Hematopoietic multipotent progenitor cell treated with erythropoietin and hydrocortisone succinate and interleukin-3 and kit ligand, for 15 days (in vitro differentiated cells): ENCODE results near the gene ZNF444.
"Not testable (repeated sequence)": the region's sequence is repeated elsewhere in the genome, so short reads cannot be mapped to it uniquely, and the experiment has no call there.

Experiments used
- DNase-seq: peaks from one replicate; pipeline ENCODE4 v3.0.0-alpha.2; 2015; ENCODE audit warnings: low spot score

Gene ZNF444

DNA sequence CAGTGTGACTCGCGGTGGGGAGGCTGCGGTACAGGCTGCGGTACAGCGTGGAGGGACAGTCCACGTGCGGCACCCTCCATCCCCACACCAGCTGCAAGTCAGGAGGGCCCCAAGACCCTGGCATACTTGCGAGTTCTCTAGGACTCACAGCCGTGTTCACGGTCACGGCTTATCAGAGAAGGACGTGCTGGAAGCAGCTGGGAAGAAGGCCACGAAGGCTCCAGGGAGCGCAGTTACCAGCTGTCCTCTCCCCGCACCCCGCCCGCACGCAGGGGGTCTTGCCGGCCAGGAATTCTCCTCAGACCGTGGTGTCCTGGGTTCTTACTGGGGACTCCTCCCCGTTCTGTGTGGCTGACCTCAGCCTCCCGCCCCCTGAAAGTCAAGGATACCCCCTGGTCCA is 6.2 kb downstream of the ZNF444 start:
- DNase-seq, result no peak

DNA sequence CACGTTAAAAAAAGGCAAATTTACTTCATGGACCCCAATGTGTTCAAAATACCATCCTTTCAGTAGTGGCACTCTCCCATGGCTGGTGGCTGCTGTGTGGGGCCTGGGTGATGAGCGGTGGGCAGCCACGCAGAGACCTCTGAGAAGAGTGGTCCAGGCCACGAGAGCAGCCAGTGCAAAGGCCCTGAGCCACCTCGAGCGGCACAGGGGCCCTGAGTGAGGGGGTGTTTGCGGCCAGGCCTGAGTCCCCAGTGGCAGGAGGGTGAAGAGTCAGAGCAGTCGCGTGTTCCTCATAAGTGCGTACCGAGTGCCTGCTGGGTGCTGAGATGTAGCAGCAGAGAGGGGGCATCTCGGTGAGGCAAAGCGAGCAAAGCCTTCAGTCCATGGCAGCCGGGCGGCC is 7.0 kb downstream of the ZNF444 start:
- DNase-seq, result no peak

DNA sequence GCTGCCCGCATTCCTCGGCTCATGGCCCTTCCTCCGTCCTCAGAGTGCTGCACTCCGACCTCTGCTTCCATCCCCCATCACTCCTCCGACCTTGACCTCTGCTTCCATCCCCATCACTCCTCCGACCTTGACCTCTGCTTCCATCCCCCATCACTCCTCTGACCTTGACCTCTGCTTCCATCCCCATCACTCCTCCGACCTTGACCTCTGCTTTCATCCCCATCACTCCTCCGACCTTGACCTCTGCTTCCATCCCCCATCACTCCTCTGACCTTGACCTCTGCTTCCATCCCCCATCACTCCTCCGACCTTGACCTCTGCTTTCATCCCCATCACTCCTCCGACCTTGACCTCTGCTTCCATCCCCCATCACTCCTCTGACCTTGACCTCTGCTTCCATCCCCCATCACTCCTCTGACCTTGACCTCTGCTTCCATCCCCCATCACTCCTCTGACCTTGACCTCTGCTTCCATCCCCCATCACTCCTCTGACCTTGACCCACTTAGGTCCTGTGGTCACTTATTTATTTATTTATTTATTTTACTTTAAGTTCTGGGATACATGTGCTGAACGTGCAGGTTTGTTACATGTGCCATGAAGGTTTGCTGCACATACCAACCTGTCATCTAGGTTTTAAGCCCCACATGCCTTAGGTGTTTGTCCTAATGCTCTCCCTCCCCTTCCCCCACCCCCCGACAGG is 8.0 kb downstream of the ZNF444 start:
- DNase-seq, result not testable (repeated sequence)

DNA sequence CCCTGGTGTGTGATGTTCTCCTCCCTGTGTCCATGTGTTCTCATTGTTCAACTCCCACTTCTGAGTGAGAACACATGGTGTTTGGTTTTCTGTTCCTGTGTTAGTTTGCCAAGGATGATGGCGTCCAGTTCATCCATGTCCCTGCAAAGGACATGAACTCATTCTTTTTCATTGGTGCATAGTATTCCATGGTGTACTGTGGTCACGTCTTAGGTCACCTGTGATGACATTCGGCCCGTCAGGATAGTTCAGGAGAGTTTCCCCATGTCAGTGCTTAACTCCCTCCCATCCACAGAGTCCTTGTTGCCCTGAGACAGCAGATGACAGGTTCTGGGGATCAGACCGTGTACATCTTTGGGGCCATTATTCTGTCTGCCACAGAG is 8.6 kb downstream of the ZNF444 start:
- DNase-seq, result no peak

DNA sequence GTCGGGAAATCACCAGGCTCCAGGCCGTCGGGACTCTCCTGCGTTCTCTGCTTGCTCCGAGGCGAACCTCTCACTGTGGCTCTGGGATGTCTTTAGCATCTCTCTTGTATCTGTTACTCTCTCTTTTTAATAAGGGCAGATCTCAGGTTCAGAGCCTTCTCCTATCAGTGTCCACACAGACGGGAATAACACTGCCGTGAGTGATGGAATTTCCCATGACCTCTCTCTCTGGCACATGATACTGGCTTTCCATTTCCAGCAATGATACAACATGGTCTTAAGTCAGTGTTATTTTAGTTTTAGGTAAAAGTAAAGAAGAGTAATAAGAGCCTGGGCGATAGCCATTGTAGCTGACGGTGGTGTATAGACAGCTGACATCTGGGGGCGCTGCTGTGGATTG is 9.3 kb downstream of the ZNF444 start:
- DNase-seq, result no peak

DNA sequence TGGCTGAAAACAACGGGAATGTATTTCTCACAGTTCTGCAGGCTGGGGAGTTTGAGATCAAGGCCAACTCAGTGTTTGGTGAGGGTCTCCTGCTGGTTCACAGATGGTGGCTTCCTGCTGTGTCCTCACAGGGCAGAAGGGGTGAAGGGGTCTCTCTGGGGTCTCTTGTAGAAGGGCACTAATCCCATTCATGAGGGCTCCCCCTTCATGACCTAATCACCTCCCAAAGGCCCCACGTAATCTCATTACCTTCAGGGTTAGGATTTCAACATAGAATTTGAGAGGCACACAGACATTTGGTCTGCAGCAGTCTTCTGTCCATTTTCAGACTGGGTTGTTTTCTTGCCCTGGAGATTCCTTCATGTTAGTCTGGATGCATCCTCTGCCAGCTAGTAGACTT is 11.6 kb downstream of the ZNF444 start:
- DNase-seq, result no peak

DNA sequence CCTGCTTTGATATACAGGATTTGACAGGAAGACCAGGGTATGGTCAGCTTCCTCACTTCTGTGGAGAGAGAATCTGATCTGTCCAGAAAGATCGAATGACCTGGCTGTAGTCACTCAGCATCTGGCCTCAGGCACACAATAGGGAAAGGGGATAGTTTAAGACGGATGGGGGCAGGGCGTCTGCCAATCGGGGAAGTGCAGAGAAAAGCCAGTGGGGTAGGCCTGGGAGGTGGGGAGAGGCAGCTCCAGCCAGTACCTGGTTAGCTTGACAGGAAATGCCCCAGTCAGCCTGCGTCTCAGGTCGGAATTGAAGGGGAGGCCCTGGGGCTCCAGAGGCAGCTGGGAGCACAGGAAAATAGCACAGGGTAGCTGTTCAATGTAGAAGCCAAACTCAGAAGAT is 12.4 kb downstream of the ZNF444 start:
- no peak for DNase-seq

DNA sequence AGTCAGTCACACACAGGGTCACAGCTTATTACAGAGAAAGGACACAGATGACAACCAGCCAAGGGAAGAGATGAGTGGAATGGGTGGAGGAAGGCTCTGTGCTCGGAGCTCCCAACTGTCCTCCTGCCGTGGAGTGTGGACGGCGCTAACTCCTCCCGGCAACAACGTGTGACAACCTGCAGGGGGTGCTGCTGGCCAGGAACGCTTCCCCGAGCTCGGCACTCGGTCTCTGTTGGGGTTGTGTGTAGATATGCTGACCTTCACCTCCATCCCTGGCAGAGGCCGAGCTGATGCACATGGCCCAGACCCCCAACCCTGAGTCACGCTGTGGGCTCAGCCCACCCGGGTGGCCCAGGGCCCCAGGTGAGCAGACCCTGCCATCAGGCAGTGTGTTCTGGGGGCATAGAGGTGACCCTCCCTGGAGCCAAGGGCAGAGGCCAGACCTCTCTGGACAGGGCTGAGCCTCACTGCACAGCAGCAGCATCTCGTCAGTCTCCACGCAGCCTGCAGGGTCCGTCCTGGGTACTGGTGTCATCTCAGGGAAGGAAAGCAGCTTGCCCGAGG is 14.1 kb downstream of the ZNF444 start:
- no peak for DNase-seq

DNA sequence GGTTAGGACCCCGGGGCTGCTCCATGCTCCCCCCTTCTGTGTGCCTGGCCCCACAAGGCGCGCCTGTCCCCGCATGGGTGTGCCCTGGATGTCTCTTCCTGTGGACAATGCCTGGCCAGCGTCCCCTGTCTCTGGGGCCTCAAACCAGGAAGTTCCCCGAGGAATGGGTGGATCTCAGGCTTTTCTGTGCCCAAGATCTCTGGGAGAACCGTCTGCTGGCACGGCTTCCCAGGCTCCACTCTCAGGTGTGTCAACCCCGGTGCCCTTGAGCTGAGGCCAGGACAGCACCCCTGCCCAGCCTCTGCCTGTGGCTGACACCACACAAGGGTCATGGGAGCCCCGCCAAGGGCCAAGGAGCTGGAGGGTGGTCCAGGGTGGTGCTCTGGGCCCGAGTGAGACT is 15.7 kb downstream of the ZNF444 start:
- DNase-seq, result no peak

DNA sequence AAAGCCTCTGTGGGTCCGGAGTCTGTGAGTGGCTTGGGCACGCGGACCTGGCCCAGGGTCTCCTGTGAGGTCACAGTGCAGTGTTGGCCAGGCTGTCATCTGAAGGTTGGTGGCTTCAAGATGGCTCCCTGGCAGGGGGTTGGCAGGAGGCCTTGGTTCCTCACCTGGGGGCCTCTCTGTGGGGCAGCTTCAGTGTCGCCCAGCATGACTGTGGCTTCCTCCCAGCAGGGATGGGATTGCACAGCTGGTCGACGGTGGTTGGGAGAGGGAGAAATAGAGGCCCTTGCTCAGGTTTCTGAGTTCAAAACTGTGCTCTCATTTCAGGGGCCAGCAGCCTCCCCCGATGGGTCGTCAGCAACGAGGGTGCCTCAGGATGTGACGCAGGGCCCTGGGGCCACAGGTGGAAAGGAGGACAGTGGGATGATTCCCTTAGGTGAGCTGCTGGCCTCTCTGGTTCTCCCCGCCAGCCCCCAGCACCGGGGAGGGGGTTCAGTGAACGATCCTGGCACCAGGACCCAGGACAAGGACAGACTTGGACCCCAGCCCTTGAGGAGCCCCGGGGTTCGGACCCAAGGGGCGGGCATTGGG is 17.2 kb downstream of the ZNF444 start:
- DNase-seq, result no peak

DNA sequence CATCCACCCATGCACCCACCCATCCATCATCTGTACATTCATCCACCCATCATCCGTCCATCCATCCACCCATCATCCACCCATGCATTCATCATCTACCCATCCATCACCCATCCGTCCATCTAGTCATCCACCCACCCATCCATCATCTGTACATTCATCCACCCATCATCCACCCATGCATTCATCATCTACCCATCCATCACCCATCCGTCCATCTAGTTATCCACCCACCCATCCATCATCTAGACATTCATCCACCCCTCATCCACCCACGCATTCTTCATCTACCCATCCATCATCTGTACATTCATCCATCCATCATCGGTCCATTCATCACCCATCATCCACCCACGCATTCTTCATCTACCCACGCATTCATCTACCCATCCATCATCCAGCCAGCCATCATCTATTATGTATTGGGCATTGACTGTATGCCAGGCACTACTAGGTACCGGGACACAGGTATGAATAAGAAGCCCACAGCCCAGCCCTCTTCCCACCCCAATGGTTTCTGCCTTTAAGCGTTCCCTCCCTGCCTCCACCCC is 18.0 kb downstream of the ZNF444 start:
- no peak for DNase-seq

DNA sequence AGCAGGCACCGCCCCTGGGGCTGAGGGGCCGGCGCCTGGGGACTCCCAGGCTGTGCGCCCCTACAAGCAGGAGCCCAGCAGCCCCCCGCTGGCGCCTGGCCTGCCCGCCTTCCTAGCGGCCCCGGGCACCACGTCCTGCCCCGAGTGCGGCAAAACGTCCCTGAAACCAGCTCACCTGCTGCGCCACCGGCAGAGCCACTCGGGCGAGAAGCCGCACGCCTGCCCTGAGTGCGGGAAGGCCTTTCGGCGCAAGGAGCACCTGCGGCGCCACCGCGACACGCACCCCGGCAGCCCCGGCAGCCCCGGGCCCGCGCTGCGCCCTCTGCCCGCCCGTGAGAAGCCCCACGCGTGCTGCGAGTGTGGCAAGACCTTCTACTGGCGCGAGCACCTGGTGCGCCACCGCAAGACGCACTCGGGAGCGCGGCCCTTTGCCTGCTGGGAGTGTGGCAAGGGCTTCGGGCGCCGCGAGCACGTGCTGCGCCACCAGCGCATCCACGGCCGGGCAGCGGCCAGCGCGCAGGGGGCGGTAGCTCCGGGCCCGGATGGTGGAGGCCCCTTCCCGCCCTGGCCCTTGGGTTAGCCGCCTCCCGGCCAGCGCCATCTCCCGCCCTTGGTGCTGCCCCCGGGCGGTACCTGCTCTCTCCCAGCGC is 18.7 kb downstream of the ZNF444 start:
- DNase-seq, result no peak

DNA sequence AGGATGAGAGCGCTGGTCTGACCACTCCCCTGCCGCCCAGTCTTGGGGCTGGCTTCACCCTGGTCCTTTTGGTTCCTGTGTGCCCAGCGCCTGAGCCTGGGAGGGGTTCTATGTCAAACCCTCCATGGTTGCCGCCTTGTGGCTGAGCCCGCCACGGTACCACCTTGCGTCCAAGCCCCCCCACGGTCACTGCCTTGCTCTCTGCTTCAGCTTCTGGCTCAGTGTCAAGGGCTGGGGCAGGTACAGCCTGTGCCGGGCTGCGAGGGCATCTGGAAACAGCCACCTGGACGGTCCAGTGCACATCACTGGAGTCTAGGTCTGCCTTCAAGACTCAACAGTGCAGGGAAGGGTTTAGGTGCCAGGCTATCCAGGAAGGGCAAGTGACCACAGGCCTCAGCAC is 20.4 kb downstream of the ZNF444 start:
- no peak for DNase-seq

DNA sequence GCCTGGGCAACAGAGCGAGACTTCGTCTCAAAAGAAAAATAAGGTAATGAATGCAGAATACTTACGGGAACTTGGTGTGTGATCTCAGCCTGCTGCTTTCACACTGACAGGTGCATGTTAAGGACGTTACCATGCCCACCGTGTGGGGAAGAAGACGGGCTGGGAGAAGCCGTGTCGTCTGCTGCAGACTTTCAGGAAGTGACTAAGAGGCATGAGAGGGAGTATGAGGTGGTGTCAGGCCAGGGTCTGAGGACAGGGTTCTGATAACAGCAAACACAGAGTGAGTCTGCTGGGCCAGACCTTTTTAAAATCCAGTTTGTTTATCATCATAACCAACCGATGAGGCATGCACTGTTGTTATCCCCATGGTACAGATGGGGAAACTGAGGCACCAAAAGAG is 21.2 kb downstream of the ZNF444 start:
- DNase-seq, result no peak

DNA sequence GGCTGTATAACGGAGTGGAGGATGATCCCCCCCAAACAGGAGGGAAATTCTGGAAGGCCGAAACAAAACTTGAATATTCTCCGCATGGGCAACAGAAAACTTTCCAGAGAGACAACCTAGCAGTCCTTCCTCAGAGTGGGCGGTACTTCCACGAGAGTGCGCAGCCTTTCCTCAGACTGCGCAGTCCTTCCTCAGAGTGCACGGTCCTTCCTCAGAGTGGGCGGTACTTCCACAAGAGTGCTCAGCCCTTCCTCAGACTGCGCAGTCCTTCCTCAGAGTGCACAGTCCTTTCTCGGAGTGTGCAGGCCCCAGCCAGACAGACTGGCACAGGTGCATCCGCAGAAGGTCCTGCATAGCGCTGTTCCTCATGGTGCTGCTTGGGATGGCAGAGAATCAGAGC is 22.0 kb downstream of the ZNF444 start:
- no peak for DNase-seq

DNA sequence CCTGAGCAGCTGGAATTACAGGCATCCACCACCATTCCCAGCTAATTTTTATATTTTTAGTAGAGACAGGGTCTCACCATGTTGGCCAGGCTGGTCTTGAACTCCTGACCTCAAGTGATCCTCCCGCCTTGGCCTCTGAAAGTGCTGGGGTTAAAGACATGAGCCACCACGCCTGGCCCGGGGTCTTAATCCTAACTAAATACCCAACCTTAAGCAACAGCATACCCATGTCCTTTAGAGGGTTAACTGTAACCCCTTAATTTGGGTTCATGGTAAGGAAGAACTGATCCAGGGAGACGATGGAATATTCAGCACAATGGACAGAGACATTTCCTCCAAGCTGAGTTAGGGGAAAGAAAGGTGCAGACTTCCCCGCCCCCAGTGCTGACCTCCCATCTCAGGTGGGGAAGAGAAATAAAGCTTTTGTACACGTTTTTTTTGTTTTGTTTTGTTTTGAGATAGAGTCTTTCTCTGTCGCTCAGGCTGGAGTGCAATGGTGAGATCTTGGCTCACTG is 26.0 kb downstream of the ZNF444 start:
- no peak for DNase-seq

DNA sequence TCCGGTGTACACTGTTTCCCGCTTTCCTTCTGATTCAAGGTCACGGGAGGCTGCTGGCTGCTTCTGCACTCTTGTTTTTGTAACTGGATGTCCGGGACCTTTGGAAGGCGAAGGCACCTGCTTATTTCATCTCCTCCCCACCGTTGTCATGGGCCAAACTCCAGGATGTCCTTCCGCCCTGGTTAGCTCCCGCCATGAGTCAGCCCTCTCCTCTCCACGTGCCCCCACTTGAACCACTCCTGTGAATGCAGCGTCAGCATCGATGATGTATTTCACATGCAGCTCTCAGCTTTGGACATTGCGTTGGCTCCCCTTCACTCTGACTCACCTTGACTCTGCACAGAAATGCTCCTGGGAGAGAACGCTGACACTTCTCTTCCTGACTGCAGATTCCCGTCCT is 29.2 kb downstream of the ZNF444 start:
- DNase-seq, result no peak

DNA sequence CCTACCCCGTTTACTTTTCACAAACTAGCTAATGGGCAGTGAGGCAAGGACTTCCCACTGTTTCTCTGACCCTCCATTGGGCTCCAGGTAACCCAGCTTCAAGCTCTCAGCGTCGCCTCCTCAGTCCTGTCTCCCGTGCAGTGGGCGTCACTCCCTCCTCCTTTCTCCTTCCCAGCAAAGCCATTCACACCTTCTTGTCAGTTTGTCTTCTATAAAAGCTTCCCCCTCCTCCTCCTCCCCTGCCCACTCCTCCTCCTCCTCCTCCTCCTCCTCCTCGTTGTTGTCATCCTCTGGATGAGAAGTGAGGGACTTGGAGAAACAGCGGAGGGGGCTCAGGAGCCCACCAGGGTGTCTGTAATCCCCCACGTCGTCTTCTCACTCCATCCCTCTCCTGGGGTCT is 33.0 kb downstream of the ZNF444 start:
- no peak for DNase-seq

DNA sequence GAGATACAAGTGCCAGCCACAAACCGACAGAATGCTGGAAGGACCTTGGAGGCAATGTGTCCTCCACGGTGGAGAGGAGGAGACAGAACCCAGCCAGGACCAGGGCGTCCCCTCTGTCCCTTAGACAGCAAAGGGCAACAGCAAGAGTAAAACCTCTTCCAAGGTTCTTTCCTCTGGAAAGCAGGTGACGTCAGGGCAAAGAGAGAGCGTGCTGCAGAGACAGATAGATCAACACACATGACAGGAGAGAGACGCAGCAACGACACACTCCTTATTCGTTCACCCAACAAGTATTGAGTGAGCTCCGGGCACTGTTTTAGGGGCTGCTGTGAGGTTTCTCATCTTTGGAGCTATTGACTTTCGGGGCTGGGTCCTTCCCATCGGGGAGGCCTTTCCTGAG is 33.5 kb downstream of the ZNF444 start:
- no peak for DNase-seq

DNA sequence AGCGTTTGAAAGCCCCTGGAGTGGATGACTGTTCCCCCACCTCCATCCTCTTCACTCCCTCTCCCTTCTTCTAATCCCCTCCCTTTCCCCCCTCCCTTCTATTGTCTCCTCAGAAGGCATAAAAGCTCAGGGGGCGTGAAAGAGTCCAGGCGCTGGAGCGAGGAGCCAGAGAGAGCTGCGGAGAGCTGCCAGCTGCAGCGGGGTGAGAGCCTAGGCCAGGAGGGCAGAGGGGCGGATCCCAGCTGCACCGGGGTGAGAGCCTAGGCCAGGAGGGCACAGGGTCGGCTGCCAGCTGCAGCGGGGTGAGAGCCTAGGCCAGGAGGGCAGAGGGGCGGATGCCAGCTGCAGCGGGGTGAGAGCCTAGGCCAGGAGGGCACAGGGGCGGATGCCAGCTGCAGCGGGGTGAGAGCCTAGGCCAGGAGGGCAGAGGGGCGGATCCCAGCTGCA is 34.8 kb downstream of the ZNF444 start, which contains the start of gene GALP:
GALP (plus strand) TSS at position 148 of the 447 bp plus-strand sequence. CDS start 1,101 bp downstream, outside the sequence.
- not testable (repeated sequence) for DNase-seq

DNA sequence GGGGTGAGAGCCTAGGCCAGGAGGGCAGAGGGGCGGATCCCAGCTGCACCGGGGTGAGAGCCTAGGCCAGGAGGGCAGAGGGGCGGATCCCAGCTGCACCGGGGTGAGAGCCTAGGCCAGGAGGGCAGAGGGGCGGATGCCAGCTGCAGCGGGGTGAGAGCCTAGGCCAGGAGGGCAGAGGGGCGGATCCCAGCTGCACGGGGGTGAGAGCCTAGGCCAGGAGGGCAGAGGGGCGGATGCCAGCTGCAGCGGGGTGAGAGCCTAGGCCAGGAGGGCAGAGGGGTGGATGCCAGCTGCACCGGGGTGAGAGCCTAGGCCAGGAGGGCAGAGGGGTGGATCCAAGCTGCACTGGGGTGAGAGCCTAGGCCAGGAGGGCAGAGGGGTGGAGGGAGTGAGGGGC is 35.2 kb downstream of the ZNF444 start:
- not testable (repeated sequence) for DNase-seq

DNA sequence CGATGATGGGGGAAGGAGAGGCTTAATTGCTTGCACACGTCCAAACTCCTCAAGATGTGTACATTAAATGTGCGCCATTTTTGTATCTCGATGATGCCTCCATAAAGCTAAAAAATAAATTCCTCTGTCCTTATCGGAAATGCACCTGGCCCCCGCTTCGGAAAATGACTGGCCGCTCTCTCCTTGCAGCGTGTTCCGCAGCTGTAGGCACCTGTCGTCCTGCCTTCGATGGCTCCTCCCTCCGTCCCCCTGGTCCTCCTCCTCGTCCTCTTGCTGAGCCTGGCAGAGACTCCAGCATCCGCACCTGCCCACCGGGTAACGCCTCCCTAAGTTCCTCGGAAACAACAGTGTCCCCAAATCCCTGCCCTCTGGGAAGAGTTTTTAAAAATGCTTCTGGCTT is 35.8 kb downstream of the ZNF444 start:
- no peak for DNase-seq
